ENCODE data around the gene MYO1D.

GRCh38 chr17:32701871-32702270 is 175.1 kb downstream of the MYO1D start:
- TF ChIP-seq CTCF (IDR thresholded peaks at IDR 0.05) (no peak), POLR2AphosphoS5 (IDR thresholded peaks at IDR 0.05; ENCODE audit: low read depth, low read length) (no peak), SIN3A (IDR thresholded peaks at IDR 0.05; ENCODE audit: borderline replicate concordance, insufficient read depth, low read depth, low read length) (no peak), TCF7L2 (IDR thresholded peaks at IDR 0.05; ENCODE audit: low read depth, low read length) (no peak), REST (IDR thresholded peaks at IDR 0.05; ENCODE audit: insufficient read depth in 1 of 2, low read depth in 2 of 2, low read length in 1 of 2) (no peak)

Data from Panc1 (cell line).